Measurements from ENCODE around the gene MDGA2.
"Not testable (repeated sequence)": the region's sequence is repeated elsewhere in the genome, so short reads cannot be mapped to it uniquely, and the experiment has no call there.

Gene MDGA2

DNA sequence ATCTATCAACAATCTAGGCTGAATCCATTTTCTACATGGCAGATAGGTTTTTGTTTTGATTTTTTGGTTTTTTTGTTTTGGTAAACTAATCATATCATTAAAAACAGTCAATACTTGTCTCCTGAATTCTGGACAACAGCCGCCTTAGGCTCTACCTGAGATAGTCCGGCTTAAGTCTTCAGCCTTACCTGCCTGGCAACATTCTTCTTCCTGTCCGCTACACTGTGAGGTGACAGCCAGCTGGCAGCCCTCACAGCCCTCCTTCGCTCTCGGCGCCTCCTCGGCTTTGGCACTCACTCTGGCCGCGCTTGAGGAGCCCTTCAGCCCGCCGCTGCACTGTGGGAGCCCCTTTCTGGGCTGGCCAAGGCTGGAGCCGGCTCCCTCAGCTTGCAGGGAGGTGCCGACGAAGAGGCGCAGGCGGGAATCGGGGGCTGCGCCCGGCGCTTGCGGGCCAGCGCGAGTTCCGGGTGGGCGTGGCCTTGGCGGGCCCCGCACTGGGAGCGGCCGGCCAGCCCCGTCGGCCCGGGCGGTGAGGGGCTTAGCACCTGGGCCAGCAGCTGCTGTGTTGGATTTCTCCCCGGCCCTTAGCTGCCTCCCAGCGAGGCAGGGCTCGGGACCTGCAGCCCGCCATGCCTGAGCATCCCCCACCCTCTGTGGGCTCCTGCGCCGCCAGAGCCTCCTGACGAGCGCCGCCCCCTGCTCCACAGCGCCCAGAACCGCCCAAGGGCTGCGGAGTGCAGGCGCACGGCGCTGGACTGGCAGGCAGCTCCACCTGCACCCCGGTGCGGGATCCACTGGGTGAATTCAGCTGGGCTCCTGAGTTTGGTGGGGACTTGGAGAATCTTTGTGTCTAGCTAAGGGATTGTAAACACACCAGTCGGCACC lies 49.0 kb downstream of the MDGA2 start:
- no peak overlapping the region for H3K4me3 ChIP-seq (replicated peaks in 1 of 2; ENCODE audit: low read depth in 2 of 2, low read length in 2 of 2)
- TF ChIP-seq, protein P1, sequence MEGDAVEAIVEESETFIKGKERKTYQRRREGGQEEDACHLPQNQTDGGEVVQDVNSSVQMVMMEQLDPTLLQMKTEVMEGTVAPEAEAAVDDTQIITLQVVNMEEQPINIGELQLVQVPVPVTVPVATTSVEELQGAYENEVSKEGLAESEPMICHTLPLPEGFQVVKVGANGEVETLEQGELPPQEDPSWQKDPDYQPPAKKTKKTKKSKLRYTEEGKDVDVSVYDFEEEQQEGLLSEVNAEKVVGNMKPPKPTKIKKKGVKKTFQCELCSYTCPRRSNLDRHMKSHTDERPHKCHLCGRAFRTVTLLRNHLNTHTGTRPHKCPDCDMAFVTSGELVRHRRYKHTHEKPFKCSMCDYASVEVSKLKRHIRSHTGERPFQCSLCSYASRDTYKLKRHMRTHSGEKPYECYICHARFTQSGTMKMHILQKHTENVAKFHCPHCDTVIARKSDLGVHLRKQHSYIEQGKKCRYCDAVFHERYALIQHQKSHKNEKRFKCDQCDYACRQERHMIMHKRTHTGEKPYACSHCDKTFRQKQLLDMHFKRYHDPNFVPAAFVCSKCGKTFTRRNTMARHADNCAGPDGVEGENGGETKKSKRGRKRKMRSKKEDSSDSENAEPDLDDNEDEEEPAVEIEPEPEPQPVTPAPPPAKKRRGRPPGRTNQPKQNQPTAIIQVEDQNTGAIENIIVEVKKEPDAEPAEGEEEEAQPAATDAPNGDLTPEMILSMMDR (IDR thresholded peaks at IDR 0.05; ENCODE audit: low read depth, low read length), result no peak
- no peak for DNase-seq (ENCODE audit: low read depth in 2 of 2)

- not testable (repeated sequence) for DNase-seq (ENCODE audit: low read depth in 2 of 2); H3K4me3 ChIP-seq (replicated peaks in 1 of 2; ENCODE audit: low read depth in 2 of 2, low read length in 2 of 2)
Measured at GRCh38 chr14:47624126-47624525, 51.3 kb downstream of the MDGA2 start.

DNA sequence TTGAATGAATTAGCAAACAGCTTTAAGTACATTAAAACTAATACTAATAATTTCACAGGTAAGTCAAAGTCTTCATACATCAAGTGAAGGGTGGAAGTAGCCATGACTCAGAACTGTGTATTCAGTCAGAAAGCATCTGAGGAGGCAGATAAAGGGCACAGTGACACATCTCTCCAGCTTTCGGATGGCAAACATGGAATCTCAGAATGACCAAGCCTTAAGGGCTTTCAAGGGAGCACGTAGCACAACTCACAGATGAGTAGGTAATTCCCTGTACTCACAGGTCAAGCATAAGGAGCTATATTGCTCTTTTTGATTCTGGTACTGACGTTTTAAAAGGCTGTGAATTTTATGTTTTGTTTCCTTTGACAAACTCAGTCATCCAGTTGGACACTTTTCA lies 56.0 kb downstream of the MDGA2 start:
- TF ChIP-seq, protein P1 (IDR thresholded peaks at IDR 0.05; ENCODE audit: low read depth, low read length), result no peak
- DNase-seq (ENCODE audit: low read depth in 2 of 2), result no peak
- H3K4me3 ChIP-seq (replicated peaks in 1 of 2; ENCODE audit: low read depth in 2 of 2, low read length in 2 of 2), result no peak overlapping the region

- DNase-seq (ENCODE audit: low read depth in 2 of 2), result no peak
- TF ChIP-seq, protein P1 (IDR thresholded peaks at IDR 0.05; ENCODE audit: low read depth, low read length), result no peak
- H3K4me3 ChIP-seq (replicated peaks in 1 of 2; ENCODE audit: low read depth in 2 of 2, low read length in 2 of 2), result no peak overlapping the region
Measured at GRCh38 chr14:47606566-47606965, 68.8 kb downstream of the MDGA2 start.

GRCh38 chr14:47596860-47597259 lies 78.5 kb downstream of the MDGA2 start:
- no peak for DNase-seq (ENCODE audit: low read depth in 2 of 2)
- TF ChIP-seq, protein P1 (IDR thresholded peaks at IDR 0.05; ENCODE audit: low read depth, low read length), result no peak

DNA sequence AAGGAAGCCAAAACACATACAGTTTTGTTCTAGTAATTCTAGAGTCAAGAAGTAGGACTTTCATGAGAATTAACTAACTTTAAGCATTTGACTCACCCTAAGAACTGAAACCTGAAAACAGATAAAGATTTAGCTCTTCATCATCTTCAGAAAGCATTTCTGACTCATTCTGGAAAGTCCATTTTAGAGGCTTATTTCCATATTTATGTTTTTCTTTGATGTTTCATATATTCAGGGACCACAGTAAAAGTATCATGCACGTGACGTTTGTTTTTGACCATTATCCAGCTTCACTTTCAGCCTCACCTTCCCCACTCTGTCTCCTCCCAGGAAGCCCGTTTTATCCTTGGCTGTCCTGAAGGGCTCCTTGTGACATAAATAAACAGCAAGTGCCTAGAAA lies 79.2 kb downstream of the MDGA2 start:
- no peak overlapping the region for H3K4me3 ChIP-seq (replicated peaks in 1 of 2; ENCODE audit: low read depth in 2 of 2, low read length in 2 of 2)
- TF ChIP-seq, protein P1 (IDR thresholded peaks at IDR 0.05; ENCODE audit: low read depth, low read length), result no peak
- no peak for DNase-seq (ENCODE audit: low read depth in 2 of 2)

More at GRCh38 chr14:47596860-47597259, 78.5 kb downstream of the MDGA2 start:
- no peak overlapping the region for H3K4me3 ChIP-seq (replicated peaks in 1 of 2; ENCODE audit: low read depth in 2 of 2, low read length in 2 of 2)

DNA sequence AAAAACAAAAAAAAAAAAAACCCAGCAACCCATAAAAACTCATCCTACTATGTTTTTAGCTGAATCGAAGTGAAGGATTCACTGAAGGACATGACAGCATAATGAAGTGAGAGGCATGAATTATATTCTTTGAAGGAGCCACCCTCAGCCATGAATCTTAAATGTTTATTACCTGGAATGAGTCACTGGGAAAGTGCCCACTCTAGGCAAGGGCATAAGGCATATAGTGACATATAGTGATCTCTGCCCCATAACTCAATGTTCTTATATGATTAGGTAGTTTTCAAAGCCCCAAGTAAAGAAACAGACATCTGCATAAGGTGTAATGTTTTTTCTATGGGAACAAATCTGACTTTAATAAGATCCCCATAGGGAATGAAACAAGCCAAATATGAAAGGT lies 79.9 kb downstream of the MDGA2 start:
- H3K4me3 ChIP-seq (replicated peaks in 1 of 2; ENCODE audit: low read depth in 2 of 2, low read length in 2 of 2), result no peak overlapping the region
- no peak for DNase-seq (ENCODE audit: low read depth in 2 of 2)
- TF ChIP-seq, protein P1 (IDR thresholded peaks at IDR 0.05; ENCODE audit: low read depth, low read length), result no peak
